HepG2 (cell line): ENCODE results near the gene C2. TPM values are rescaled to one million over a fixed set of nuclear protein-coding genes. Genes with fewer than 3 reads are reported as not detected.

ENCODE experiments used
- CEBPG ChIP-seq: IDR thresholded peaks from 2 replicates; pipeline ENCODE4 v1.6.1; 2016
- HDAC6 ChIP-seq: fragments of 200-600 bp; sonication (generic); IDR thresholded peaks from 2 replicates; pipeline ENCODE4 v1.7.0; 2017; ENCODE audit warnings: mild to moderate bottlenecking, antibody characterized with exemption, low read length, low read depth
- KAT8 ChIP-seq: IDR thresholded peaks from 2 replicates; pipeline ENCODE4 v1.6.1; 2016; ENCODE audit warnings: missing genetic modification reagents, missing compliant biosample characterization
- LRRFIP1 ChIP-seq: sonication (generic); formaldehyde crosslinking; conservative IDR thresholded peaks from 2 replicates; pipeline ENCODE4 v1.4.0; 2020; ENCODE audit warnings: missing genetic modification reagents
- MLXIP ChIP-seq: sonication (generic); formaldehyde crosslinking; IDR thresholded peaks from 2 replicates; pipeline ENCODE4 v1.9.0; 2021; ENCODE audit warnings: missing genetic modification reagents, borderline replicate concordance
- NR2F6 ChIP-seq, 2 experiments: IDR thresholded peaks; 2 replicates each; pipeline ENCODE4 v1.6.1; 2016; ENCODE audit warnings: antibody characterized with exemption in 1 of 2, mild to moderate bottlenecking in 1 of 2
- SALL2 ChIP-seq: sonication (generic); formaldehyde crosslinking; IDR thresholded peaks from 2 replicates; pipeline ENCODE4 v1.8.1; 2023; ENCODE audit warnings: mild to moderate bottlenecking, missing genetic modification reagents, inconsistent platforms
- SRF ChIP-seq: IDR thresholded peaks from 2 replicates; pipeline ENCODE4 v1.6.1; 2011; ENCODE audit warnings: mild to moderate bottlenecking, low read depth, low read length, moderate library complexity
- THYN1 ChIP-seq: sonication (generic); formaldehyde crosslinking; IDR thresholded peaks from 2 replicates; pipeline ENCODE4 v1.8.1; 2023; ENCODE audit warnings: low read depth, mild to moderate bottlenecking, moderate library complexity, missing genetic modification reagents, borderline replicate concordance
- ZBTB14 ChIP-seq: sonication (generic); formaldehyde crosslinking; IDR thresholded peaks from 2 replicates; pipeline ENCODE4 v1.4.0; 2020; ENCODE audit warnings: missing genetic modification reagents
- ZBTB7A ChIP-seq: sonication (generic); formaldehyde crosslinking; IDR thresholded peaks from 2 replicates; pipeline ENCODE4 v1.8.0; 2022; ENCODE audit warnings: mild to moderate bottlenecking, missing genetic modification reagents
- ZNF282 ChIP-seq: fragments of 450-650 bp; IDR thresholded peaks from 2 replicates; pipeline ENCODE4 v1.6.1; 2018; ENCODE audit not compliant: partially characterized antibody
- ZNF362 ChIP-seq: sonication (generic); formaldehyde crosslinking; IDR thresholded peaks from 2 replicates; pipeline ENCODE4 v1.4.0; 2020; ENCODE audit warnings: missing genetic modification reagents, mild to moderate bottlenecking, borderline replicate concordance
- ZNF577 ChIP-seq: sonication (generic); formaldehyde crosslinking; IDR thresholded peaks from 2 replicates; pipeline ENCODE4 v1.4.0; 2020; ENCODE audit warnings: mild to moderate bottlenecking, low read depth, missing genetic modification reagents, borderline replicate concordance
- ZNF75D ChIP-seq: sonication (generic); formaldehyde crosslinking; IDR thresholded peaks from 2 replicates; pipeline ENCODE4 v1.8.1; 2023; ENCODE audit warnings: missing genetic modification reagents, mild to moderate bottlenecking, borderline replicate concordance
- ZNF83 ChIP-seq: sonication (generic); formaldehyde crosslinking; IDR thresholded peaks from 2 replicates; pipeline ENCODE4 v1.4.0; 2020; ENCODE audit warnings: missing genetic modification reagents, mild to moderate bottlenecking, borderline replicate concordance
- polyA plus RNA-seq, 8 experiments: library from polyadenylated mRNA; depleted of rRNA in 3 of 8; stranded (reverse) in 7 of 8; unstranded in 1 of 8; fragments of >200 nt; fragmentation: Illumina TruSeq in 4 of 8; extraction: Trizol in 4 of 8; gene quantifications; 2 replicates each; pipeline versions ENCODE4 v1.2.1 to v1.2.3, GENCODE V29; 2011 to 2016; ENCODE audit warnings: low read depth in 4 of 8, missing spikeins in 1 of 8, mixed read lengths in 1 of 8; ENCODE audit not compliant: insufficient read depth in 1 of 8
- total RNA-seq, 5 experiments: library from RNA; depleted of rRNA; stranded (reverse); fragments of >200 nt; fragmentation: Illumina TruSeq; extraction: Trizol; gene quantifications; 2 replicates each; pipeline ENCODE4 v1.2.3, GENCODE V29; 2016; ENCODE audit warnings: low read depth in 1 of 5
- TF ChIP-seq, protein P1 (sequence below): sonication (generic); formaldehyde crosslinking; IDR thresholded peaks from 2 replicates; pipeline ENCODE4 v1.5.0; 2020; ENCODE audit warnings: missing genetic modification reagents, mild to moderate bottlenecking, borderline replicate concordance
- TF ChIP-seq, protein P2 (sequence below): sonication (generic); formaldehyde crosslinking; IDR thresholded peaks from 2 replicates; pipeline ENCODE4 v1.8.1; 2022; ENCODE audit warnings: mild to moderate bottlenecking, missing genetic modification reagents

Gene C2
- total and polyA plus RNA-seq, 2 of the 13 experiments (the other 11 are each of a cell fraction or from before 2014, with no cell fraction given), result 165 to 307 TPM

DNA sequence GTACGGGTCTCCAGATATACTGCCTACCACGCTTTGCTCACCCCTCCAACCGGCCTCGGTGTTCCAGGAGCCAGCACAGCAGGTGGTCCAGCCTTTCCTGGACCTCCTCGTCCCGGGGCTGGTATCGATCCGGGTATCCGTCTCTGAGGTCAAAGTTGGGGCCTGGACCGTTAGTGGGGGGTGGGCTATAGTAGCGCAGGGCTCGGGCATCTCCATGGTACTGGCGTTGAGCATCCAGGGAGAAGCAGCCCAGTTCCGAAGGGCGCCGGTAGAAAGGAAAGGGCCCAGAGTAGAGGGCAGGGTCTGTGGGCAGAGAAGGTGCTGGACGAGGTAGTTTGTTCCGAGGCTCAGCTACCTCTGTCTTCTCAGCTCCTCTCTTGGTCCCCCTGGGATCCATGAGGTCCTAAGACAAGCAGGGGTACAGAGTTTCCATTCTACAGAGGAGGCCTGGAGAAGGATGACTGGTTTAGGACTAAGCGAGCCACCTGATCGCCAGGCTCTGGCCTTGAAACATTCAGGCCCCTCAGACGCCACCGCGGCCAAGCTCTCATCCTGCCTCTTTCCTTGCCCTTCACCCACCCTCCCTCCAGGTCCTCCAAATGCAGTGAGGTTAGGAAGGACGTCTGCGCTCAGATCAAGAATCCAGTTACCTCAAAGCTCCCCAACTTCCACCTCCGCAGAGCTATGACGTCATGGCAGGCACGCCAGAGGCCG, 43.9 kb downstream of the C2 start (continued):
- no peak for TF ChIP-seq ZNF362
- TF ChIP-seq ZNF83 (CRISPR knock-in tag), result no peak
- TF ChIP-seq SRF, result no peak
- no peak for TF ChIP-seq ZBTB14 (CRISPR knock-in tag)
- TF ChIP-seq, protein P1, sequence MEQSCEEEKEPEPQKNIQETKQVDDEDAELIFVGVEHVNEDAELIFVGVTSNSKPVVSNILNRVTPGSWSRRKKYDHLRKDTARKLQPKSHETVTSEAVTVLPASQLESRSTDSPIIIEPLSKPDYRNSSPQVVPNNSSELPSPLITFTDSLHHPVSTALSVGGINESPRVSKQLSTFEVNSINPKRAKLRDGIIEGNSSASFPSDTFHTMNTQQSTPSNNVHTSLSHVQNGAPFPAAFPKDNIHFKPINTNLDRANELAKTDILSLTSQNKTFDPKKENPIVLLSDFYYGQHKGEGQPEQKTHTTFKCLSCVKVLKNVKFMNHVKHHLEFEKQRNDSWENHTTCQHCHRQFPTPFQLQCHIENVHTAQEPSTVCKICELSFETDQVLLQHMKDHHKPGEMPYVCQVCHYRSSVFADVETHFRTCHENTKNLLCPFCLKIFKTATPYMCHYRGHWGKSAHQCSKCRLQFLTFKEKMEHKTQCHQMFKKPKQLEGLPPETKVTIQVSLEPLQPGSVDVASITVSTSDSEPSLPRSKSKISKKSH (CRISPR knock-in tag), result 0 out of 2 replicates have a peak, but pooled peaks have one; percentile 1
- TF ChIP-seq NR2F6 (IDR thresholded peaks at IDR 0.05), result no peak
- no peak; the same call in 1 of the 2 replicates for TF ChIP-seq NR2F6 (CRISPR knock-in tag; IDR thresholded peaks at IDR 0.05)
- TF ChIP-seq KAT8 (CRISPR knock-in tag), result no peak
- no peak for TF ChIP-seq ZNF577 (CRISPR knock-in tag)
- TF ChIP-seq ZNF282, result no peak
- TF ChIP-seq CEBPG, result no peak
- TF ChIP-seq MLXIP, result no peak
- no peak for TF ChIP-seq HDAC6
- no peak for TF ChIP-seq THYN1 (CRISPR knock-in tag)
- TF ChIP-seq, protein P2, sequence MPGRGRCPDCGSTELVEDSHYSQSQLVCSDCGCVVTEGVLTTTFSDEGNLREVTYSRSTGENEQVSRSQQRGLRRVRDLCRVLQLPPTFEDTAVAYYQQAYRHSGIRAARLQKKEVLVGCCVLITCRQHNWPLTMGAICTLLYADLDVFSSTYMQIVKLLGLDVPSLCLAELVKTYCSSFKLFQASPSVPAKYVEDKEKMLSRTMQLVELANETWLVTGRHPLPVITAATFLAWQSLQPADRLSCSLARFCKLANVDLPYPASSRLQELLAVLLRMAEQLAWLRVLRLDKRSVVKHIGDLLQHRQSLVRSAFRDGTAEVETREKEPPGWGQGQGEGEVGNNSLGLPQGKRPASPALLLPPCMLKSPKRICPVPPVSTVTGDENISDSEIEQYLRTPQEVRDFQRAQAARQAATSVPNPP (CRISPR knock-in tag), result no peak
- TF ChIP-seq SALL2 (CRISPR knock-in tag), result no peak
- TF ChIP-seq ZBTB7A (CRISPR knock-in tag), result no peak
- TF ChIP-seq LRRFIP1 (CRISPR knock-in tag), result no peak
- no peak for TF ChIP-seq ZNF75D
